Fibroblast of skin of left biceps (primary cell): ENCODE results near the gene RPS6KA2.
"Not testable (repeated sequence)": the region's sequence is repeated elsewhere in the genome, so short reads cannot be mapped to it uniquely, and the experiment has no call there.

Source experiments
- DNase-seq, 2 experiments: peaks; one replicate each; pipeline ENCODE4 v3.0.0-alpha.2; 2013; ENCODE audit warnings: low read depth in 2 of 2

The RPS6KA2 gene

GRCh38 chr6:166530211-166531095, 96.6 kb downstream of the RPS6KA2 start:
- DNase-seq: no peak

GRCh38 chr6:166529586-166529985, 97.5 kb downstream of the RPS6KA2 start:
- DNase-seq: no peak

GRCh38 chr6:166529058-166529457, 98.0 kb downstream of the RPS6KA2 start:
- not testable (repeated sequence) for DNase-seq

- no peak for DNase-seq
Observed at GRCh38 chr6:166527849-166528248, 99.2 kb downstream of the RPS6KA2 start.

- DNase-seq: no peak
Observed at GRCh38 chr6:166526937-166527336, 100.1 kb downstream of the RPS6KA2 start.

GRCh38 chr6:166525567-166525966, 101.5 kb downstream of the RPS6KA2 start:
- DNase-seq: no peak

GRCh38 chr6:166523782-166524559, 103.1 kb downstream of the RPS6KA2 start:
- no peak for DNase-seq

GRCh38 chr6:166520905-166521834, 105.9 kb downstream of the RPS6KA2 start:
- no peak for DNase-seq

- DNase-seq: no peak
Observed at GRCh38 chr6:166516251-166516884, 110.7 kb downstream of the RPS6KA2 start.

GRCh38 chr6:166515072-166515810, 111.8 kb downstream of the RPS6KA2 start:
- peak; percentile 26 to 42 for DNase-seq

GRCh38 chr6:166514196-166514595, 112.9 kb downstream of the RPS6KA2 start:
- DNase-seq: no peak

GRCh38 chr6:166512567-166512966, 114.5 kb downstream of the RPS6KA2 start:
- no peak for DNase-seq

- DNase-seq: no peak
Observed at GRCh38 chr6:166511316-166511715, 115.7 kb downstream of the RPS6KA2 start.

GRCh38 chr6:166509193-166509592, 117.9 kb downstream of the RPS6KA2 start:
- DNase-seq: no peak

- DNase-seq: no peak
Observed at GRCh38 chr6:166508726-166509125, 118.3 kb downstream of the RPS6KA2 start.

GRCh38 chr6:166507809-166508564, 119.1 kb downstream of the RPS6KA2 start:
- no peak for DNase-seq

- no peak for DNase-seq
Observed at GRCh38 chr6:166507380-166507779, 119.7 kb downstream of the RPS6KA2 start.

GRCh38 chr6:166505133-166505905, 121.7 kb downstream of the RPS6KA2 start:
- no peak for DNase-seq

- DNase-seq: no peak
Observed at GRCh38 chr6:166504100-166504499, 123.0 kb downstream of the RPS6KA2 start.
